Measurements from ENCODE around the gene TRIM66. TPM values are rescaled to one million over a fixed set of nuclear protein-coding genes. Genes with fewer than 3 reads are reported as not detected.

TRIM66 gene
- total and polyA plus RNA-seq, 2 of the 8 experiments (the other 6 are each of a cell fraction or from before 2014, with no cell fraction given) = 3.1 to 3.5 TPM

DNA sequence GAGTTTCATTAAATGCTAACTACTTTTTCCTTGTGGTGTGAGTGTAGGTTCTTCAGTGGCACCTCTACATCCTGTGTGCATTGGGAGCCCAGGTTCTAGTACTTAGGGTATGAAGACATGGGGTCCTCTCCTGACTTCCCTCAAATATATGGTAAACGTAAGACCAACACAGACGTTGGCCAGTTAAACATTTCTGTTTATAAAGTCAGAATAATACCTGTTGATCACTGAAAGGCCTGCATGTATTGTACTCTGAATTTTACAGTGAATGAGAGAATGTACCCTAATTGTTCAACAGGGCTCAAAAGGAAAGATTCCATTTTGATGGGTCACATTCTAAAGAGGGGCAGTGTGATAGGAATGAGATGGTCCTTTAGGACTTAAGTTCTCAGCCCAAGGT lies 3.4 kb upstream of the TRIM66 start:
- Histone ChIP-seq H3K4me2 (ENCODE audit: insufficient read depth in 1 of 2, low read depth in 2 of 2, low read length in 2 of 2) (no peak overlapping the region; a peak in 1 of 4 replicates), H2BK20ac (ENCODE audit: low read length) (no peak overlapping the region), H3K23ac (ENCODE audit: insufficient read length) (no peak overlapping the region), H3K27me3 (replicated peaks in 1 of 4; ENCODE audit: control insufficient read depth in 3 of 4, extremely low read depth in 1 of 4, insufficient read depth in 3 of 4, low read length in 3 of 4) (no peaks in the 10 kb centered on the region), H2AK5ac (ENCODE audit: low read depth, low read length) (no peak overlapping the region), H3K4me3 (ENCODE audit: extremely low read depth in 1 of 4, insufficient read depth in 2 of 4, low read depth in 3 of 4, low read length in 4 of 4) (no peak overlapping the region), H3K56ac (replicated peaks; ENCODE audit: insufficient read length, low read depth, low read length) (no peak overlapping the region), H3K23me2 (ENCODE audit: low read depth, low read length) (peaks cover 14% of the 10 kb centered on the region), H2BK5ac (ENCODE audit: low read depth, low read length) (no peak overlapping the region), H3K27ac (ENCODE audit: low read depth, low read length) (no peak overlapping the region), H2AFZ (ENCODE audit: low read length) (no peak overlapping the region), H2BK15ac (ENCODE audit: low read length) (no peak overlapping the region), H4K5ac (ENCODE audit: insufficient read length, low read depth, low read length) (no peak overlapping the region), H3K4me1 (replicated peaks in 1 of 4; ENCODE audit: control insufficient read depth in 3 of 4, insufficient read depth in 4 of 4, low read length in 3 of 4) (peaks cover 0 to 15% (median 8%) of the 10 kb centered on the region in 4 experiments; a peak in 4 of 7 replicates), H3K79me1 (ENCODE audit: low read depth, low read length) (0 out of 2 replicates have a peak, but pooled peaks cover 4% of the 10 kb centered on the region), H4K91ac (replicated peaks; ENCODE audit: insufficient read length, low read length) (no peak overlapping the region), H3K9me3 (ENCODE audit: insufficient read depth in 2 of 2, low read depth in 1 of 2, low read length in 1 of 2) (no peaks in the 10 kb centered on the region), H4K8ac (ENCODE audit: extremely low read depth, insufficient read depth, low read length) (no peak overlapping the region), H2BK120ac (replicated peaks; ENCODE audit: low read depth, low read length) (no peak overlapping the region), H3K79me2 (ENCODE audit: control insufficient read depth in 1 of 2, insufficient read depth in 2 of 2, low read length in 2 of 2) (peaks cover 8 to 41% of the 10 kb centered on the region in 2 experiments), H3K18ac (ENCODE audit: extremely low read depth, low read length) (no peak overlapping the region), H3K9ac (replicated peaks in 1 of 4; ENCODE audit: extremely low read depth in 1 of 4, low read depth in 3 of 4, low read length in 3 of 4) (no peak overlapping the region), H4K20me1 (replicated peaks in 1 of 2; ENCODE audit: control insufficient read depth in 1 of 2, insufficient read depth in 2 of 2, low read length in 2 of 2) (peaks cover 0 to 14% of the 10 kb centered on the region in 2 experiments), H2BK12ac (ENCODE audit: low read depth, low read length) (no peak overlapping the region), H3K36me3 (ENCODE audit: control insufficient read depth in 2 of 4, insufficient read depth in 4 of 4, low read length in 3 of 4) (peaks cover 17 to 46% (median 34%) of the 10 kb centered on the region in 4 experiments), H3K14ac (ENCODE audit: insufficient read length) (no peak overlapping the region), H3K4ac (replicated peaks; ENCODE audit: insufficient read length, low read depth, low read length) (no peak overlapping the region)
- WGBS, 2 experiments (ENCODE audit: extremely low coverage in 1 of 2, insufficient coverage in 1 of 2, insufficient read length in 1 of 2, insufficient replicate concordance in 2 of 2, low coverage in 1 of 2, low lambda C conversion rate in 2 of 2, missing lambda C conversion rate in 1 of 2) = 88% methylated on average over 2 of the region's 2 CpGs; no CpG with 5 or more reads in 1 of the 2 experiments
- TF ChIP-seq EP300 (IDR thresholded peaks at IDR 0.05; ENCODE audit: borderline replicate concordance in 1 of 2, low read depth in 2 of 2, low read length in 2 of 2) (no peak), ASH2L (IDR thresholded peaks at IDR 0.05; ENCODE audit: low read length) (no peak), POLR2A (IDR thresholded peaks at IDR 0.05; ENCODE audit: control extremely low read depth in 1 of 2, low read depth in 2 of 2, low read length in 2 of 2) (peak in 1 of 2 experiments; percentile 39; a peak in 2 of 3 replicates), ATF2 (IDR thresholded peaks at IDR 0.05; ENCODE audit: low read length) (no peak), BRCA1 (IDR thresholded peaks at IDR 0.05; ENCODE audit: low read depth, low read length) (no peak), EGR1 (IDR thresholded peaks at IDR 0.05; ENCODE audit: borderline replicate concordance, low read depth, low read length) (no peak), SUZ12 (IDR thresholded peaks at IDR 0.05; ENCODE audit: low read length) (no peak)
- POLR2A ChIA-PET (ENCODE audit: partially characterized antibody) = interaction anchor here (0.6 to 10.7 kb wide), 17 partner anchors 9 to 479 kb away, joined by 3 to 248 read pairs (median 4); partner anchors contain the start of gene AKIP1
- CTCF ChIA-PET (ENCODE audit: partially characterized antibody) = no interaction called here
- FAIRE-seq = no peak
- no peak for DNase-seq (ENCODE audit: low read depth in 1 of 2, low spot score in 2 of 2)
